Cardiac fibroblast (primary cell): Measurements from ENCODE around the gene PBX3.

Source experiments
- DNase-seq, 2 donors: peaks; one replicate each; pipeline versions ENCODE4 v3.0.0 to v3.0.0-alpha.2; 2010; ENCODE audit warnings: low read depth in 2 of 2
- H3K4me3 ChIP-seq, 2 donors: replicated peaks in 1 of 2; 1 replicate in 1 of 2; 2 replicates in 1 of 2; pipeline ENCODE4 v1.5.1; 2011; ENCODE audit warnings: low read depth in 2 of 2, low read length in 2 of 2, mild to moderate bottlenecking in 2 of 2, moderate library complexity in 1 of 2
- TF ChIP-seq, protein P1 (sequence below): IDR thresholded peaks from one replicate; pipeline ENCODE4 v1.5.1; 2011; ENCODE audit warnings: low read depth, mild to moderate bottlenecking, low read length, inconsistent platforms

The PBX3 gene

DNA sequence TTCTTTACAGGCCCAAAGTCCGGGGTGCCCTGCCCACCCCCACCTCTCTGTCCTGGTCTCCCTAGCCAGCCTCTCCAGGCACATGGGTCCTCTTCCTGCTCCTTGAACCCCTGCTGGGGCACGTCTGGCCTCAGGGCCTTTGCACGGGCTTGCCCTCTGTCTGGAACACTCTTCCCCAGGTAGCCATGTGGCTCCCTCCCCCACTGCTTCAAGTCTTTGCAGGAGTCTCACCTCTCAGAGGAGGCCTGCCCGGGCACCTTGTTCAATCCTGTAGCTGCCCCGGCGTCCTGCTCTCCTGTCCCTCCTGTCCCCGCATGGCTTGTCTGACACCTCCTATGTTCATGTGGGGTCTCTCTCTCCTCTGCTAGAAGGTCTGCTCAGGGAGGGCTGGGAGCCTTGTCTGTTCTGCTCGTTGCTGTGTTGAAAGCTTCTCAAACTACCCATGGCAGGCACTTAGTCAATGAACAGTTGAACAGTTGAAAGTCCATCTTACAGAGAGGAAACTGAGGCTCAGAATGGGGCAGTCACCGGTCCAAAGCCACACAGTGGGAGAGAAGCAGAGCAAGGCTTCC, 241.4 kb downstream of the PBX3 start:
- no peak overlapping the region for H3K4me3 ChIP-seq
- TF ChIP-seq, protein P1, sequence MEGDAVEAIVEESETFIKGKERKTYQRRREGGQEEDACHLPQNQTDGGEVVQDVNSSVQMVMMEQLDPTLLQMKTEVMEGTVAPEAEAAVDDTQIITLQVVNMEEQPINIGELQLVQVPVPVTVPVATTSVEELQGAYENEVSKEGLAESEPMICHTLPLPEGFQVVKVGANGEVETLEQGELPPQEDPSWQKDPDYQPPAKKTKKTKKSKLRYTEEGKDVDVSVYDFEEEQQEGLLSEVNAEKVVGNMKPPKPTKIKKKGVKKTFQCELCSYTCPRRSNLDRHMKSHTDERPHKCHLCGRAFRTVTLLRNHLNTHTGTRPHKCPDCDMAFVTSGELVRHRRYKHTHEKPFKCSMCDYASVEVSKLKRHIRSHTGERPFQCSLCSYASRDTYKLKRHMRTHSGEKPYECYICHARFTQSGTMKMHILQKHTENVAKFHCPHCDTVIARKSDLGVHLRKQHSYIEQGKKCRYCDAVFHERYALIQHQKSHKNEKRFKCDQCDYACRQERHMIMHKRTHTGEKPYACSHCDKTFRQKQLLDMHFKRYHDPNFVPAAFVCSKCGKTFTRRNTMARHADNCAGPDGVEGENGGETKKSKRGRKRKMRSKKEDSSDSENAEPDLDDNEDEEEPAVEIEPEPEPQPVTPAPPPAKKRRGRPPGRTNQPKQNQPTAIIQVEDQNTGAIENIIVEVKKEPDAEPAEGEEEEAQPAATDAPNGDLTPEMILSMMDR: no peak
- DNase-seq: no peak

- no peak for DNase-seq
- no peak overlapping the region for H3K4me3 ChIP-seq
- TF ChIP-seq, protein P1: no peak
These were observed 241.9 kb downstream of the PBX3 start for GRCh38 chr9:125989090-125989501.

DNA sequence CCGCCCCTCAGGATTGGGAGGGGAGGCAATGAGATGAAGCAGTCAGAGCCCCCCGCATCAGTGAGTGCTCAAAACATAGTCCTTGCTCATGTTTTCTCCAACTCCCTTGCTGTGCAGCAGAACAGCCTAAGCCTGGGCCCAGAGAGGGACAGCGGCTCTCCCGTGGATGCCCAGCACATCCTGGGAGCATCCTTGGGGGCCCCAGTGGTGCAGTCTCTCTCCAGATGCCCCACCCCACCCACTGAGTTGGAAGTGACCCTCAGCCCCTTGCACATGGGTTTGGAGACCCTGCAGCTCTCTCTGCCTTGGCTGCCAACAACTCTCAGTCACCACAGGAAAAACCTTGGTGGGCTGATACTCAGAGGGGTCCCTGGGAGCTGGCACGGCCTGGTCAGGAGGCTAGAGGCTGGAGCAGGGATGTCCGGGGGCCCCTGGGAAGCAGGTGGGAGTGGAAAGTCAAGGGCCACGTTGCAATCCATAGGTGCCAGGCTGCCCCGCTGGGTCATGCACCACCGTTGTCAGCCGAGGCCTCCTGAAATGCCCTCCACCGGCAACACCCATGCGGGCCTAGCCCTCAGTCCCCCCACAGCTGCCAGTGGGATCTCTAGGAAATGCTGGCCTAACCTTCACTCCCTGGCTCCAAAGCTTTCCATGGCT, 242.5 kb downstream of the PBX3 start:
- H3K4me3 ChIP-seq: no peak overlapping the region
- TF ChIP-seq, protein P1: no peak
- DNase-seq: no peak

DNA sequence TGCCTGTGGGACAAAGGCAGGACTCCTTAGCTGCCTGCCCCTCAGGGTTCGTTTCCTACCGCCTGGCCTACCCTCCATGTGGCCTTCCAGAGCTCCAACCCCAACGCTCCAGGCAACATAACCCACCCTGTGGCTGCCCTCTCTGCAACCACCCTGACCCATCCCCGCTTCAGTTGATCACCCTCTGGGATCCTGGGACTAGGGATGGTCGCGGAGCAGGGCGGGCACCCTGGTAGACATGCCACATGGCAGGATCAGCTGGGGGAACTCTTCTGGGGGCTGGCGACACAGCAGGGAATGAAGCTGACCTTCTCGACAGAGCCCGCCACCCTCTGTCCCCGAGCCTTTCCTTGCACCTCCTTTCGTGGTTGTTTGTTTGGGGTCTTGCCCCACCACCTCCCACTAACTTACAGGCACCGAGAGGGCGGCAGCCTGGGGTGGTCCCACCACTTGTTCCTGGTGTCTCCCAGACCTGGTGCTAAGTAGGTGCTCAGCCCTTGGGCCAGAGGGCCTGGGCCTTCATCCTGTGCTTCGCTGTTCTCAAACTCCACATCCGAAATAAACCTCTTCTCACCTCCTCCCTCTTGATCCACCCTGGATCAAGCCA, 243.1 kb downstream of the PBX3 start:
- no peak for DNase-seq
- H3K4me3 ChIP-seq: no peak overlapping the region
- TF ChIP-seq, protein P1: no peak

DNA sequence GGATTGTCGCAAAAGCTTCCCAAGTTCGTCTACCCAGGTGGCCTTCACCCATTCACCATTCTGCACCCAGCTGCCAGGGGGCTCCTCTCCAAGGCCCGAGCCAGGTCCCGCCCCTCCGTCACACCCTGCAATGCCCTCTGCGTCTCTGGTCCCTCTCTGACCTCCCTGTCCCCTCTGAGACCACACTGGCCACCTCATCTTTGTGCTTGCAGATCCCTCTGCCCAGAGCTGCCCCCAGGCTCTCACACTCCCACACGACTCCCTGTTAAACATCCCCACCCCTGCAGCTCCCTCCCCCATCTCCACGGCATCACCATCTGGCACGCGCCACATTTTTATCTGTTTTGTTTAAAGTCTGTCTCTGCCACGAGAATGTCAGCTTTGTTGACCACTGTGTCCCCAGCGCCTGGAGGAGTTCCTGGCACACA, 243.6 kb downstream of the PBX3 start:
- DNase-seq: no peak
- TF ChIP-seq, protein P1: no peak
- H3K4me3 ChIP-seq: no peak overlapping the region

GRCh38 chr9:125991886-125992529, 244.8 kb downstream of the PBX3 start:
- no peak for DNase-seq
- TF ChIP-seq, protein P1: no peak
- H3K4me3 ChIP-seq: no peak overlapping the region
